Kidney (tissue), 14 donors: ENCODE measurements around the gene NUDT16. TPM values are rescaled to one million over a fixed set of nuclear protein-coding genes. Genes with fewer than 3 reads are reported as not detected.

Source experiments
- DNase-seq, 5 donors: peaks; one replicate each; pipeline ENCODE4 v3.0.0-alpha.2; 2013 to 2020
- FAIRE-seq: peaks from 2 replicates; lab custom pipeline; 2012; peaks lifted over from hg19 to GRCh38; lab: Jason Lieb, UNC
- H3K27ac ChIP-seq, 2 donors: one replicate each; pipeline ENCODE4 v1.7.0; 2013; ENCODE audit warnings: low read depth in 2 of 2, low read length in 2 of 2, inconsistent platforms in 1 of 2
- H3K27me3 ChIP-seq: one replicate; pipeline ENCODE4 v1.7.1; 2013; ENCODE audit warnings: low read length, inconsistent platforms; ENCODE audit not compliant: control insufficient read depth, insufficient read depth
- H3K36me3 ChIP-seq, 3 donors: one replicate each; pipeline versions ENCODE4 v1.7.0 to v1.7.1; 2013; ENCODE audit warnings: low read length in 3 of 3, control low read depth in 1 of 3, inconsistent platforms in 1 of 3; ENCODE audit not compliant: insufficient read depth in 3 of 3, control insufficient read depth in 2 of 3
- H3K4me1 ChIP-seq, 3 donors: one replicate each; pipeline versions ENCODE4 v1.7.0 to v1.7.1; 2013; ENCODE audit warnings: low read length in 3 of 3, inconsistent platforms in 1 of 3, low read depth in 1 of 3; ENCODE audit not compliant: control insufficient read depth in 2 of 3, insufficient read depth in 2 of 3
- H3K4me3 ChIP-seq, 3 donors: one replicate each; pipeline versions ENCODE4 v1.7.0 to v1.8.1; 2013; ENCODE audit warnings: low read length in 3 of 3, control low read depth in 1 of 3, inconsistent platforms in 1 of 3
- H3K9ac ChIP-seq, 3 donors: one replicate each; pipeline versions ENCODE4 v1.7.0 to v1.7.1; 2013; ENCODE audit warnings: low read length in 3 of 3, control low read depth in 1 of 3, inconsistent platforms in 1 of 3
- H3K9me3 ChIP-seq, 3 donors: one replicate each; pipeline versions ENCODE4 v1.7.0 to v1.7.1; 2013; ENCODE audit warnings: low read length in 3 of 3, control low read depth in 1 of 3, inconsistent platforms in 1 of 3; ENCODE audit not compliant: control insufficient read depth in 2 of 3, insufficient read depth in 1 of 3
- intact Hi-C: fragments of 100-400 bp; cut with DNase I; formaldehyde crosslinking; loops from one replicate; pipeline ENCODE4 v1.11.1; 2022
- polyA plus RNA-seq: library from polyadenylated mRNA; stranded (reverse); fragments of 350-450 nt; fragmentation: Illumina TruSeq; extraction: RNeasy Lipid Tissue Mini Kit (QIAGEN cat#74804); gene quantifications from one replicate; pipeline ENCODE4 v1.2.3, GENCODE V29; 2014; ENCODE audit warnings: low read depth, low replicate concordance; ENCODE audit not compliant: insufficient read depth
- total RNA-seq: library from RNA; stranded (reverse); fragmentation: NEBNext Ultra II Directional; extraction: Animal tissue kit (Norgen Biotek cat#: 25700); gene quantifications from one replicate; pipeline ENCODE4 v1.2.1, GENCODE V29; 2021
- TF ChIP-seq, protein P1 (sequence below): IDR thresholded peaks from 3 replicates; pipeline ENCODE4 v1.5.1; 2012; ENCODE audit warnings: mild to moderate bottlenecking, moderate library complexity, borderline replicate concordance; ENCODE audit not compliant: insufficient read depth; ENCODE audit errors: extremely low read depth
- donor health status: control.
- donor health status: control.
- donor health status: control.
- donor health status: control.
- donor health status: control.
- donor health status: DM: yes; HTN: yes; CAD: no.
- donor health status: Normal renal cell carcinoma (clear cell type).

NUDT16 gene
- total and polyA plus RNA-seq, 2 donors from 2014 or later, result 40.1 to 43.2 TPM

GRCh38 chr3:131421957-131422498 lies 40.5 kb downstream of the NUDT16 start:
- intact Hi-C loops, result no loop called here
- DNase-seq, result no peak

GRCh38 chr3:131427226-131427625 lies 45.7 kb downstream of the NUDT16 start:
- H3K9ac ChIP-seq, result no peak overlapping the region
- TF ChIP-seq, protein P1, sequence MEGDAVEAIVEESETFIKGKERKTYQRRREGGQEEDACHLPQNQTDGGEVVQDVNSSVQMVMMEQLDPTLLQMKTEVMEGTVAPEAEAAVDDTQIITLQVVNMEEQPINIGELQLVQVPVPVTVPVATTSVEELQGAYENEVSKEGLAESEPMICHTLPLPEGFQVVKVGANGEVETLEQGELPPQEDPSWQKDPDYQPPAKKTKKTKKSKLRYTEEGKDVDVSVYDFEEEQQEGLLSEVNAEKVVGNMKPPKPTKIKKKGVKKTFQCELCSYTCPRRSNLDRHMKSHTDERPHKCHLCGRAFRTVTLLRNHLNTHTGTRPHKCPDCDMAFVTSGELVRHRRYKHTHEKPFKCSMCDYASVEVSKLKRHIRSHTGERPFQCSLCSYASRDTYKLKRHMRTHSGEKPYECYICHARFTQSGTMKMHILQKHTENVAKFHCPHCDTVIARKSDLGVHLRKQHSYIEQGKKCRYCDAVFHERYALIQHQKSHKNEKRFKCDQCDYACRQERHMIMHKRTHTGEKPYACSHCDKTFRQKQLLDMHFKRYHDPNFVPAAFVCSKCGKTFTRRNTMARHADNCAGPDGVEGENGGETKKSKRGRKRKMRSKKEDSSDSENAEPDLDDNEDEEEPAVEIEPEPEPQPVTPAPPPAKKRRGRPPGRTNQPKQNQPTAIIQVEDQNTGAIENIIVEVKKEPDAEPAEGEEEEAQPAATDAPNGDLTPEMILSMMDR, result no peak
- DNase-seq (no peak), FAIRE-seq (no peak)
- no peak overlapping the region for H3K27ac ChIP-seq
- no peaks in the 10 kb centered on the region for H3K9me3 ChIP-seq
- H3K36me3 ChIP-seq, result no peaks in the 10 kb centered on the region
- H3K4me1 ChIP-seq, result no peaks in the 10 kb centered on the region
- no peak overlapping the region for H3K4me3 ChIP-seq
- intact Hi-C loops, result no loop called here
- no peaks in the 10 kb centered on the region for H3K27me3 ChIP-seq

More at GRCh38 chr3:131421957-131422498, 40.5 kb downstream of the NUDT16 start:
- H3K4me1 ChIP-seq, result no peaks in the 10 kb centered on the region
- no peak for FAIRE-seq
- H3K9me3 ChIP-seq, result no peaks in the 10 kb centered on the region
- no peaks in the 10 kb centered on the region for H3K36me3 ChIP-seq
- H3K9ac ChIP-seq, result no peak overlapping the region
- H3K27me3 ChIP-seq, result no peaks in the 10 kb centered on the region
- TF ChIP-seq, protein P1, result no peak
- no peak overlapping the region for H3K4me3 ChIP-seq
- H3K27ac ChIP-seq, result no peak overlapping the region

- no peak for DNase-seq
- Histone ChIP-seq H3K27me3 (no peaks in the 10 kb centered on the region), H3K27ac (no peak overlapping the region), H3K4me1 (no peaks in the 10 kb centered on the region), H3K9ac (no peak overlapping the region), H3K36me3 (no peaks in the 10 kb centered on the region), H3K4me3 (no peak overlapping the region), H3K9me3 (no peaks in the 10 kb centered on the region)
- FAIRE-seq, result no peak
- intact Hi-C loops, result no loop called here
- TF ChIP-seq, protein P1, result no peak
These were observed 50.2 kb downstream of the NUDT16 start for GRCh38 chr3:131431754-131432153.

GRCh38 chr3:131432441-131432840 lies 50.9 kb downstream of the NUDT16 start:
- Histone ChIP-seq H3K9me3 (no peaks in the 10 kb centered on the region), H3K27ac (no peak overlapping the region), H3K4me3 (no peak overlapping the region), H3K9ac (no peak overlapping the region), H3K27me3 (no peaks in the 10 kb centered on the region), H3K36me3 (no peaks in the 10 kb centered on the region), H3K4me1 (no peaks in the 10 kb centered on the region)
- TF ChIP-seq, protein P1, result no peak
- intact Hi-C loops, result no loop called here
- FAIRE-seq (no peak), DNase-seq (no peak)
